Esophagus squamous epithelium (tissue), 5 donors: ENCODE measurements around the gene LINGO3. TPM values are rescaled to one million over a fixed set of nuclear protein-coding genes. Genes with fewer than 3 reads are reported as not detected.
A peak's percentile ranks its signal among the peaks of the same experiment; 100 is the strongest.

Experiments used
- DNase-seq: peaks from one replicate; lab custom pipeline; 2025; lab: John Stamatoyannopoulos, UW
- H3K27ac ChIP-seq, 4 donors: fragments of 200-600 bp; sonication (generic); one replicate each; pipeline ENCODE4 v1.5.1; 2016 to 2019; ENCODE audit warnings: mild to moderate bottlenecking in 1 of 4
- H3K27me3 ChIP-seq, 4 donors: fragments of 200-600 bp; sonication (generic); 1 replicate in 3 of 4; 2 replicates in 1 of 4; pipeline versions ENCODE4 v1.5.1 to v1.6.0; 2017 to 2021; ENCODE audit warnings: antibody characterized with exemption in 1 of 4
- H3K36me3 ChIP-seq, 3 donors: fragments of 200-600 bp; sonication (generic); one replicate each; pipeline ENCODE4 v1.5.1; 2016 to 2019
- H3K4me1 ChIP-seq, 3 donors: fragments of 200-600 bp; sonication (generic); one replicate each; pipeline ENCODE4 v1.5.1; 2017 to 2019
- H3K4me3 ChIP-seq, 4 donors: fragments of 200-600 bp; sonication (generic); 1 replicate in 3 of 4; 2 replicates in 1 of 4; pipeline ENCODE4 v1.5.1; 2016 to 2019; ENCODE audit warnings: mild to moderate bottlenecking in 2 of 4, moderate library complexity in 1 of 4
- H3K9me3 ChIP-seq, 3 donors: fragments of 200-600 bp; sonication (generic); one replicate each; pipeline ENCODE4 v1.5.1; 2016 to 2019
- CTCF ChIP-seq, 6 experiments: fragments of 450-650 bp in 4 of 6; fragments of 200-600 bp in 2 of 6; sonication (generic) in 2 of 6; IDR thresholded peaks; one replicate each; pipeline ENCODE4 v1.5.1; 2016 to 2019; ENCODE audit warnings: antibody characterized with exemption in 6 of 6, mild to moderate bottlenecking in 4 of 6, moderate library complexity in 4 of 6
- POLR2A ChIP-seq, 4 donors: fragments of 450-650 bp; IDR thresholded peaks; one replicate each; pipeline ENCODE4 v1.6.1; 2017; ENCODE audit warnings: antibody characterized with exemption in 4 of 4, mild to moderate bottlenecking in 4 of 4, moderate library complexity in 3 of 4
- WGBS, 2 donors: methylation state at CpG; one replicate each; pipeline ENCODE4 v1.1.5; 2018; 5-methylcytosine and 5-hydroxymethylcytosine counted together
- intact Hi-C: fragments of 100-400 bp; cut with DNase I; formaldehyde crosslinking; loops from one replicate; pipeline ENCODE4 v1.15.0; 2022
- total RNA-seq, 4 donors: library from RNA; depleted of rRNA; stranded (reverse); fragments of >200 nt; gene quantifications; one replicate each; pipeline ENCODE4 v1.1.0, GENCODE V29; 2016
- donor health status: DM: yes; HTN: yes; CAD: no.

The LINGO3 gene
- total RNA-seq, 4 donors from 2014 or later = 0.09 TPM; not detected in 3

- peaks cover 0 to 2% (median 0%) of the 10 kb centered on the region in 3 donors for H3K36me3 ChIP-seq
- H3K27me3 ChIP-seq = no peaks in the 10 kb centered on the region
- H3K4me1 ChIP-seq = peaks cover 4 to 33% (median 21%) of the 10 kb centered on the region in 3 donors
- intact Hi-C loops = no loop called here
- peak overlapping the region in 3 of 4 donors; percentile 5 to 74 (median 18) for H3K27ac ChIP-seq
- no peaks in the 10 kb centered on the region for H3K9me3 ChIP-seq
- DNase-seq = no peak
- 69 to 72% methylated on average over 8 to 11 of the region's 18 CpGs for WGBS, 2 donors
- TF ChIP-seq POLR2A (IDR thresholded peaks at IDR 0.05) = peak in 1 of 4 donors; percentile 44
- no peak for TF ChIP-seq CTCF (IDR thresholded peaks at IDR 0.05)
- no peak overlapping the region for H3K4me3 ChIP-seq
These were observed 41.6 kb downstream of the LINGO3 start for GRCh38 chr19:2266183-2266993.

- peaks cover 0 to 17% (median 5%) of the 10 kb centered on the region in 3 donors for H3K4me1 ChIP-seq
- 0 to 21% methylated on average over 2 to 3 of the region's 7 CpGs for WGBS, 2 donors
- DNase-seq = no peak
- peak in 5 of 6 experiments; percentile 23 to 58 (median 52) for TF ChIP-seq CTCF (IDR thresholded peaks at IDR 0.05)
- no peak for TF ChIP-seq POLR2A (IDR thresholded peaks at IDR 0.05)
- no peaks in the 10 kb centered on the region for H3K9me3 ChIP-seq
- no peaks in the 10 kb centered on the region for H3K27me3 ChIP-seq
- H3K36me3 ChIP-seq = no peaks in the 10 kb centered on the region
- H3K27ac ChIP-seq = no peak overlapping the region
- intact Hi-C loops = no loop called here
- no peak overlapping the region for H3K4me3 ChIP-seq
These were observed 46.3 kb downstream of the LINGO3 start for GRCh38 chr19:2261438-2262172.

- Histone ChIP-seq H3K27ac (peak overlapping the region in 3 of 4 donors; percentile 53 to 72 (median 63)), H3K9me3 (no peaks in the 10 kb centered on the region), H3K4me3 (no peak overlapping the region), H3K36me3 (no peaks in the 10 kb centered on the region), H3K27me3 (no peaks in the 10 kb centered on the region), H3K4me1 (peaks cover 0 to 13% (median 0%) of the 10 kb centered on the region in 3 donors)
- DNase-seq = no peak
- intact Hi-C loops = no loop called here
- 38 to 54% methylated on average over 11 of the region's 11 CpGs for WGBS, 2 donors
- TF ChIP-seq CTCF (IDR thresholded peaks at IDR 0.05) = no peak
- TF ChIP-seq POLR2A (IDR thresholded peaks at IDR 0.05) = no peak
These were observed 47.6 kb downstream of the LINGO3 start for GRCh38 chr19:2260341-2260805.

- whole genome bisulfite sequencing, 2 donors = 74 to 79% methylated on average over 5 of the region's 5 CpGs
- no peak for DNase-seq
- Histone ChIP-seq H3K4me3 (no peak overlapping the region), H3K9me3 (no peaks in the 10 kb centered on the region), H3K27me3 (peaks cover 0 to 3% (median 0%) of the 10 kb centered on the region in 4 donors), H3K27ac (no peak overlapping the region), H3K36me3 (no peaks in the 10 kb centered on the region), H3K4me1 (peaks cover 0 to 13% (median 0%) of the 10 kb centered on the region in 3 donors)
- TF ChIP-seq POLR2A (IDR thresholded peaks at IDR 0.05) (no peak), CTCF (IDR thresholded peaks at IDR 0.05) (no peak)
- intact Hi-C loops = no loop called here
These were observed 48.6 kb downstream of the LINGO3 start for GRCh38 chr19:2259336-2259735.

Other genes with a start within 250 kb of the LINGO3 start
- 10 to 100 TPM; 22.9 to 26.9 (median 23.6) TPM for gene MOB3A, start 211.8 kb downstream of the LINGO3 start, total RNA-seq
- gene IZUMO4, start 211.2 kb downstream of the LINGO3 start, total RNA-seq = 10 to 100 TPM in 1 of 4 donors, 1 to 10 TPM in 2, not detected in 1; 3.0 to 11.4 (median 3.2) TPM
- 10 to 100 TPM; 47.7 to 99.9 (median 71.8) TPM for gene AP3D1, start 156.6 kb downstream of the LINGO3 start, total RNA-seq
- 10 to 100 TPM in 3 of 4 donors, 1 to 10 TPM in 1; 8.5 to 24.4 (median 17.0) TPM for gene DOT1L, start 144.2 kb downstream of the LINGO3 start, total RNA-seq
- gene PLEKHJ1, start 71.8 kb downstream of the LINGO3 start, total RNA-seq = 10 to 100 TPM; 44.8 to 56.5 (median 48.8) TPM
- 10 to 100 TPM; 19.3 to 39.7 (median 31.3) TPM for gene SF3A2, start 71.3 kb downstream of the LINGO3 start, total RNA-seq
- gene AMH, start 58.8 kb downstream of the LINGO3 start, total RNA-seq = 1 to 10 TPM in 1 of 4 donors, under 1 TPM in 2, not detected in 1; 0.76 to 1.1 (median 0.88) TPM
- 1 to 10 TPM in 1 of 4 donors, not detected in 3; 1.5 TPM for gene JSRP1, start 51.7 kb downstream of the LINGO3 start, total RNA-seq
- under 1 TPM in 3 of 4 donors, not detected in 1; 0.32 to 0.40 (median 0.38) TPM for gene PEAK3, start 26.0 kb downstream of the LINGO3 start, total RNA-seq
- 100 to 1,000 TPM in 3 of 4 donors, 10 to 100 TPM in 1; 97.8 to 163 (median 128) TPM for gene LSM7, start 20.4 kb upstream of the LINGO3 start, total RNA-seq
- 10 to 100 TPM; 14.7 to 37.7 (median 36.2) TPM for gene SPPL2B, start 20.5 kb upstream of the LINGO3 start, total RNA-seq
- gene TMPRSS9, start 52.1 kb upstream of the LINGO3 start, total RNA-seq = under 1 TPM in 1 of 4 donors, not detected in 3; 0.19 TPM
- 10 to 100 TPM; 46.2 to 65.7 (median 53.8) TPM for gene TIMM13, start 119.4 kb upstream of the LINGO3 start, total RNA-seq
- gene LMNB2, start 148.8 kb upstream of the LINGO3 start, total RNA-seq = 10 to 100 TPM; 38.7 to 93.3 (median 61.4) TPM
- 10 to 100 TPM; 21.6 to 40.1 (median 28.7) TPM for gene GADD45B, start 168.0 kb upstream of the LINGO3 start, total RNA-seq